IMR-90 (cell line): ENCODE data around the gene ACAT2. TPM values are rescaled to one million over a fixed set of nuclear protein-coding genes. Genes with fewer than 3 reads are reported as not detected.

Source experiments
- ATAC-seq: fragments of 200-7000 bp; cut with Tn5 transposase; 2 replicates; pipeline ENCODE4 v1.9.1; 2020; ENCODE audit warnings: low read depth, mild to moderate bottlenecking, moderate library complexity
- BruUV-seq: library from RNA; stranded (reverse); fragments of 400-500 nt; replicated peaks from 2 replicates; lab custom pipeline; 2021; lab: Mats Ljungman, UMichigan
- CTCF ChIA-PET: fragments of 300-600 bp; formaldehyde crosslinking; extraction: SDS; loops from one replicate; lab custom pipeline; 2021; ENCODE audit warnings: antibody characterized with exemption; lab: Yijun Ruan, JAX
- POLR2A ChIA-PET: fragments of 300-600 bp; sonication (Branson Sonifier 250); formaldehyde crosslinking; loops from one replicate; lab custom pipeline; 2022; ENCODE audit warnings: antibody characterized with exemption; ENCODE audit not compliant: unreplicated experiment; lab: Charles Lee
- DNase-seq: peaks from one replicate; pipeline ENCODE4 v3.0.0; 2013
- H2AFZ ChIP-seq: replicated peaks from 2 replicates; pipeline ENCODE3; 2013; ENCODE audit warnings: low read length, mild to moderate bottlenecking; ENCODE audit not compliant: poor library complexity
- H2AK5ac ChIP-seq: 2 replicates; pipeline ENCODE4 v1.6.1; 2013; ENCODE audit warnings: low read depth, low read length, inconsistent platforms
- H2AK9ac ChIP-seq: replicated peaks from 2 replicates; pipeline ENCODE3; 2013; ENCODE audit warnings: mild to moderate bottlenecking, low read depth, low read length, moderate library complexity; ENCODE audit not compliant: poor library complexity
- H2BK120ac ChIP-seq: 2 replicates; pipeline ENCODE4 v1.6.1; 2013; ENCODE audit warnings: low read depth, low read length, inconsistent platforms
- H2BK15ac ChIP-seq: 3 replicates; pipeline ENCODE4 v1.6.1; 2013; ENCODE audit warnings: low read depth, low read length, inconsistent platforms
- H2BK20ac ChIP-seq: 2 replicates; pipeline ENCODE4 v1.6.1; 2013; ENCODE audit warnings: low read depth, mild to moderate bottlenecking, inconsistent platforms, low read length, moderate library complexity
- H2BK5ac ChIP-seq: 2 replicates; pipeline ENCODE4 v1.6.1; 2013; ENCODE audit warnings: mild to moderate bottlenecking, low read depth, low read length, inconsistent platforms; ENCODE audit not compliant: poor library complexity, severe bottlenecking
- H3K14ac ChIP-seq: replicated peaks from 2 replicates; pipeline ENCODE4 v1.6.1; 2013; ENCODE audit warnings: low read depth, low read length, inconsistent platforms
- H3K18ac ChIP-seq: 2 replicates; pipeline ENCODE4 v1.6.1; 2013; ENCODE audit warnings: low read depth, low read length, control low read depth
- H3K23ac ChIP-seq: 2 replicates; pipeline ENCODE4 v1.6.1; 2013; ENCODE audit warnings: low read depth, low read length, inconsistent platforms
- H3K27ac ChIP-seq: 2 replicates; pipeline ENCODE4 v1.5.1; 2013; ENCODE audit warnings: mild to moderate bottlenecking, control low read depth, low read length; ENCODE audit not compliant: insufficient read depth
- H3K27me3 ChIP-seq: 2 replicates; pipeline ENCODE4 v1.6.1; 2013; ENCODE audit warnings: low read length; ENCODE audit not compliant: control insufficient read depth, insufficient read depth
- H3K36me3 ChIP-seq: 2 replicates; pipeline ENCODE4 v1.6.1; 2013; ENCODE audit warnings: low read length, mixed read lengths; ENCODE audit not compliant: control insufficient read depth, insufficient read depth
- H3K4ac ChIP-seq: 2 replicates; pipeline ENCODE4 v1.6.1; 2013; ENCODE audit warnings: low read depth, low read length, inconsistent platforms
- H3K4me1 ChIP-seq: 2 replicates; pipeline ENCODE4 v1.6.1; 2013; ENCODE audit warnings: low read length, mixed read lengths; ENCODE audit not compliant: control insufficient read depth, insufficient read depth
- H3K4me2 ChIP-seq: 2 replicates; pipeline ENCODE4 v1.6.1; 2013; ENCODE audit warnings: low read depth, mild to moderate bottlenecking, control low read depth, low read length, moderate library complexity
- H3K4me3 ChIP-seq: 2 replicates; pipeline ENCODE4 v1.5.1; 2013; ENCODE audit warnings: low read depth, mild to moderate bottlenecking, control low read depth, low read length, moderate library complexity; ENCODE audit not compliant: insufficient read depth
- H3K56ac ChIP-seq: 2 replicates; pipeline ENCODE4 v1.6.1; 2013; ENCODE audit warnings: low read length, inconsistent platforms; ENCODE audit not compliant: insufficient read depth; ENCODE audit errors: extremely low read depth
- H3K79me1 ChIP-seq, 2 experiments: 2 replicates each; pipeline ENCODE4 v1.6.1; 2013; ENCODE audit warnings: low read length in 2 of 2, inconsistent platforms in 1 of 2, low read depth in 1 of 2
- H3K9ac ChIP-seq: 2 replicates; pipeline ENCODE4 v1.6.1; 2013; ENCODE audit warnings: low read depth, low read length, control low read depth
- H3K9me1 ChIP-seq: 2 replicates; pipeline ENCODE4 v1.6.1; 2013; ENCODE audit warnings: low read length, inconsistent platforms; ENCODE audit not compliant: insufficient read depth
- H3K9me3 ChIP-seq: 2 replicates; pipeline ENCODE4 v1.6.1; 2013; ENCODE audit warnings: low read length; ENCODE audit not compliant: control insufficient read depth, insufficient read depth
- H4K20me1 ChIP-seq: 2 replicates; pipeline ENCODE4 v1.6.1; 2013; ENCODE audit warnings: low read length, inconsistent platforms; ENCODE audit not compliant: insufficient read depth
- H4K5ac ChIP-seq: 2 replicates; pipeline ENCODE4 v1.6.1; 2013; ENCODE audit warnings: mild to moderate bottlenecking, low read depth, low read length, control low read depth
- H4K8ac ChIP-seq, 2 experiments: 2 replicates each; pipeline ENCODE4 v1.6.1; 2013; ENCODE audit warnings: low read depth in 2 of 2, low read length in 2 of 2, control low read depth in 1 of 2, inconsistent platforms in 1 of 2
- H4K91ac ChIP-seq: 2 replicates; pipeline ENCODE4 v1.6.1; 2013; ENCODE audit warnings: low read depth, low read length, inconsistent platforms; ENCODE audit not compliant: insufficient read depth
- CEBPB ChIP-seq: IDR thresholded peaks from 2 replicates; pipeline ENCODE4 v1.6.1; 2012; ENCODE audit warnings: low read depth, low read length, improper control_type of control experiment
- MAFK ChIP-seq: IDR thresholded peaks from 2 replicates; pipeline ENCODE4 v1.6.1; 2012; ENCODE audit warnings: low read depth, low read length, improper control_type of control experiment
- MAZ ChIP-seq: IDR thresholded peaks from 2 replicates; pipeline ENCODE4 v1.6.1; 2012; ENCODE audit warnings: low read depth, mild to moderate bottlenecking, low read length, improper control_type of control experiment, moderate library complexity, borderline replicate concordance
- RAD21 ChIP-seq: IDR thresholded peaks from 2 replicates; pipeline ENCODE4 v1.6.1; 2012; ENCODE audit warnings: low read length, improper control_type of control experiment
- RCOR1 ChIP-seq: IDR thresholded peaks from 2 replicates; pipeline ENCODE4 v1.6.1; 2012; ENCODE audit warnings: mild to moderate bottlenecking, low read length, improper control_type of control experiment; ENCODE audit not compliant: insufficient replicate concordance
- RFX5 ChIP-seq: IDR thresholded peaks from 2 replicates; pipeline ENCODE4 v1.8.0; 2012; ENCODE audit warnings: low read depth, mild to moderate bottlenecking, low read length, moderate library complexity
- WGBS, 2 experiments: methylation state at CpG; one replicate each; pipeline versions ENCODE4 v1.1.5 to v1.1.7; 2013; ENCODE audit warnings: missing lambda C conversion rate in 2 of 2; ENCODE audit not compliant: insufficient read length in 1 of 2; ENCODE audit errors: extremely low coverage in 2 of 2; 5-methylcytosine and 5-hydroxymethylcytosine counted together
- dilution Hi-C: fragments of 300-500 bp; cut with HindIII; formaldehyde crosslinking; loops from one replicate; pipeline ENCODE4 v1.14.3; 2018; ENCODE audit warnings: low sequenced_read_pairs; ENCODE audit not compliant: unreplicated experiment
- in situ Hi-C: fragments of 300-500 bp; cut with MboI; formaldehyde crosslinking; loops from 3 replicates; pipeline ENCODE4 v1.14.3; 2019; ENCODE audit warnings: low sequenced_read_pairs, inconsistent platforms, mixed read lengths
- intact Hi-C: fragments of 100-400 bp; cut with micrococcal nuclease; formaldehyde crosslinking; loops from 2 replicates; pipeline ENCODE4 v1.10.0; 2022
- polyA plus RNA-seq, 3 experiments: library from polyadenylated mRNA; depleted of rRNA; stranded (reverse); fragments of >200 nt; gene quantifications; 2 replicates each; pipeline ENCODE4 v1.2.3, GENCODE V29; 2012; ENCODE audit warnings: low replicate concordance in 1 of 3
- total RNA-seq: library from RNA; depleted of rRNA; stranded (reverse); fragments of >200 nt; gene quantifications from 2 replicates; pipeline ENCODE4 v1.2.3, GENCODE V29; 2012
- TF ChIP-seq, protein P1 (sequence below): conservative IDR thresholded peaks from 2 replicates; pipeline ENCODE4 v1.5.1; 2012; ENCODE audit warnings: mild to moderate bottlenecking, low read depth, low read length, improper control_type of control experiment
- TF ChIP-seq, protein P2 (sequence below): fragments of 150-350 bp; IDR thresholded peaks from 2 replicates; pipeline ENCODE4 v1.6.1; 2016; ENCODE audit warnings: low read depth, mild to moderate bottlenecking, low read length, moderate library complexity, borderline replicate concordance

ACAT2 gene
- total and polyA plus RNA-seq, 2 of the 4 experiments (the other 2 are of a cell fraction): 30.5 to 45.2 TPM

DNA sequence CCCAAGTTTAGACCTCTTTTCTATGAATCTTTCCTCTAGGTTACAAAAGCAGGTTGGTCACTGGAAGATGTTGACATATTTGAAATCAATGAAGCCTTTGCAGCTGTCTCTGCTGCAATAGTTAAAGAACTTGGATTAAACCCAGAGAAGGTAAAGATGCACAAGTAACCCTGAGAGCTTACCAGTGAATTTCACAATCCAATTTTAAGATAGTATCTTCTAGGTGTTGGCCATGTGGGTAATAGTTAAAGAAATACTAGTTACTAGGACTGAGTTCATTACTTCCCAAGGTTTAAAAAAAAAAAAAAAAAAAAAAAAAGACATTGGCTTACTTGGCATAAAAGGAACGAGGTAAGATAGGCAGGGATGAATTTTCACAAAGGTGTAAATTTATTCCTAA, 16.3 kb downstream of the ACAT2 start:
- Histone ChIP-seq H3K79me1 (peaks cover 8 to 11% of the 10 kb centered on the region in 2 experiments), H2AK9ac (no peak overlapping the region), H3K56ac (no peak overlapping the region), H2AK5ac (no peak overlapping the region), H3K4me2 (no peak overlapping the region), H3K4me3 (no peak overlapping the region), H3K14ac (no peak overlapping the region), H4K20me1 (no peaks in the 10 kb centered on the region), H3K18ac (no peak overlapping the region), H3K9me1 (no peaks in the 10 kb centered on the region), H3K9me3 (no peaks in the 10 kb centered on the region), H3K27ac (no peak overlapping the region), H2BK20ac (no peak overlapping the region), H2BK5ac (no peak overlapping the region), H3K36me3 (peaks cover 40% of the 10 kb centered on the region), H4K91ac (no peak overlapping the region), H3K27me3 (no peaks in the 10 kb centered on the region), H3K4me1 (no peaks in the 10 kb centered on the region), H2AFZ (no peak overlapping the region), H3K9ac (no peak overlapping the region), H4K5ac (no peak overlapping the region), H2BK120ac (no peak overlapping the region), H3K4ac (no peak overlapping the region), H3K23ac (no peak overlapping the region), H2BK15ac (no peak overlapping the region), H4K8ac (no peak overlapping the region)
- BruUV-seq: no TSS peak
- ATAC-seq (no peak), DNase-seq (no peak)
- dilution Hi-C loops: no loop called here
- ChIA-PET CTCF (no interaction called here), POLR2A (no interaction called here)
- intact Hi-C loops: no loop called here
- in situ Hi-C loops: no loop called here
- TF ChIP-seq RAD21: no peak
- TF ChIP-seq RCOR1: no peak
- no peak for TF ChIP-seq MAFK
- TF ChIP-seq MAZ: no peak
- TF ChIP-seq, protein P1, sequence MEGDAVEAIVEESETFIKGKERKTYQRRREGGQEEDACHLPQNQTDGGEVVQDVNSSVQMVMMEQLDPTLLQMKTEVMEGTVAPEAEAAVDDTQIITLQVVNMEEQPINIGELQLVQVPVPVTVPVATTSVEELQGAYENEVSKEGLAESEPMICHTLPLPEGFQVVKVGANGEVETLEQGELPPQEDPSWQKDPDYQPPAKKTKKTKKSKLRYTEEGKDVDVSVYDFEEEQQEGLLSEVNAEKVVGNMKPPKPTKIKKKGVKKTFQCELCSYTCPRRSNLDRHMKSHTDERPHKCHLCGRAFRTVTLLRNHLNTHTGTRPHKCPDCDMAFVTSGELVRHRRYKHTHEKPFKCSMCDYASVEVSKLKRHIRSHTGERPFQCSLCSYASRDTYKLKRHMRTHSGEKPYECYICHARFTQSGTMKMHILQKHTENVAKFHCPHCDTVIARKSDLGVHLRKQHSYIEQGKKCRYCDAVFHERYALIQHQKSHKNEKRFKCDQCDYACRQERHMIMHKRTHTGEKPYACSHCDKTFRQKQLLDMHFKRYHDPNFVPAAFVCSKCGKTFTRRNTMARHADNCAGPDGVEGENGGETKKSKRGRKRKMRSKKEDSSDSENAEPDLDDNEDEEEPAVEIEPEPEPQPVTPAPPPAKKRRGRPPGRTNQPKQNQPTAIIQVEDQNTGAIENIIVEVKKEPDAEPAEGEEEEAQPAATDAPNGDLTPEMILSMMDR: no peak
- TF ChIP-seq, protein P2, sequence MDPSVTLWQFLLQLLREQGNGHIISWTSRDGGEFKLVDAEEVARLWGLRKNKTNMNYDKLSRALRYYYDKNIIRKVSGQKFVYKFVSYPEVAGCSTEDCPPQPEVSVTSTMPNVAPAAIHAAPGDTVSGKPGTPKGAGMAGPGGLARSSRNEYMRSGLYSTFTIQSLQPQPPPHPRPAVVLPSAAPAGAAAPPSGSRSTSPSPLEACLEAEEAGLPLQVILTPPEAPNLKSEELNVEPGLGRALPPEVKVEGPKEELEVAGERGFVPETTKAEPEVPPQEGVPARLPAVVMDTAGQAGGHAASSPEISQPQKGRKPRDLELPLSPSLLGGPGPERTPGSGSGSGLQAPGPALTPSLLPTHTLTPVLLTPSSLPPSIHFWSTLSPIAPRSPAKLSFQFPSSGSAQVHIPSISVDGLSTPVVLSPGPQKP: no peak
- no peak for TF ChIP-seq CEBPB
- TF ChIP-seq RFX5: no peak
- WGBS, 2 experiments: no CpG with 5 or more reads among the region's 1 CpG
